Left ventricle myocardium superior (tissue), 1 donor: ENCODE data around the gene RLN3. TPM values are rescaled to one million over a fixed set of nuclear protein-coding genes. Genes with fewer than 3 reads are reported as not detected.

Experiments
- ATAC-seq: fragments of 200-7000 bp; cut with Tn5 transposase; one replicate; pipeline ENCODE4 v1.9.1; 2020; ENCODE audit warnings: mild to moderate bottlenecking, moderate library complexity
- DNase-seq: peaks from one replicate; pipeline ENCODE4 v3.0.0-alpha.2; 2020
- intact Hi-C: fragments of 100-400 bp; cut with micrococcal nuclease; formaldehyde crosslinking; loops from one replicate; pipeline ENCODE4 v1.11.0; 2022
- total RNA-seq: library from RNA; stranded (reverse); fragmentation: NEBNext Ultra II Directional; extraction: Animal tissue kit (Norgen Biotek cat#: 25700); gene quantifications from one replicate; pipeline ENCODE4 v1.2.1, GENCODE V29; 2021
- donor health status: DM: no; HTN: yes; CAD: no; lungs with severe emphysema.

Gene RLN3
- total RNA-seq, 1 donor from 2014 or later: not detected

GRCh38 chr19:14063105-14063504 is 35.2 kb downstream of the RLN3 start:
- no peak for ATAC-seq
- no peak for DNase-seq
- intact Hi-C loops: no loop called here

- intact Hi-C loops: no loop called here
Measured at GRCh38 chr19:14066134-14066533, 38.2 kb downstream of the RLN3 start.

GRCh38 chr19:14070268-14071050 is 42.5 kb downstream of the RLN3 start:
- DNase-seq: peak; percentile 70
- no peak for ATAC-seq
- intact Hi-C loops: loop anchor here (5.0 kb wide), 1 partner anchor 188 kb away; no protein-coding TSS in a partner anchor

More at GRCh38 chr19:14066134-14066533, 38.2 kb downstream of the RLN3 start:
- ATAC-seq (no peak), DNase-seq (no peak)

GRCh38 chr19:14072535-14073260 is 44.8 kb downstream of the RLN3 start, which contains the start of gene MISP3:
MISP3 (plus strand) TSS chr19:14072786; CDS start chr19:14073310, 524 bp downstream.
- ATAC-seq (peak; percentile 65), DNase-seq (peak; percentile 81)
- intact Hi-C loops: loop anchor here (5.0 kb wide), 1 partner anchor 190 kb away; no protein-coding TSS in a partner anchor

- intact Hi-C loops: loop anchor here (5.0 kb wide), 1 partner anchor 191 kb away; no protein-coding TSS in a partner anchor
- ATAC-seq (peak; percentile 46), DNase-seq (peak; percentile 90)
Measured at GRCh38 chr19:14073261-14073924, 45.4 kb downstream of the RLN3 start.

GRCh38 chr19:14073925-14074838 is 46.2 kb downstream of the RLN3 start:
- DNase-seq (no peak), ATAC-seq (peak; percentile 1)
- intact Hi-C loops: loop anchor here (5.0 kb wide), 1 partner anchor 192 kb away; no protein-coding TSS in a partner anchor

- DNase-seq: no peak
- no peak for ATAC-seq
- intact Hi-C loops: no loop called here
Measured at GRCh38 chr19:14078411-14078810, 50.5 kb downstream of the RLN3 start.

Other genes with a start within 250 kb of the RLN3 start
- gene ZSWIM4, start 232.7 kb upstream of the RLN3 start, total RNA-seq: 2.3 TPM
- 0.69 TPM for gene NANOS3, start 151.0 kb upstream of the RLN3 start, total RNA-seq
- gene BRME1, start 122.0 kb upstream of the RLN3 start, total RNA-seq: 0.72 TPM
- 19.6 TPM for gene CC2D1A, start 121.9 kb upstream of the RLN3 start, total RNA-seq
- 2.0 TPM for gene PODNL1, start 89.7 kb upstream of the RLN3 start, total RNA-seq
- gene DCAF15, start 75.6 kb upstream of the RLN3 start, total RNA-seq: 18.2 TPM
- 15.7 TPM for gene RFX1, start 21.8 kb upstream of the RLN3 start, total RNA-seq
- 5.4 TPM for gene IL27RA, start 3.6 kb downstream of the RLN3 start, total RNA-seq
- gene PALM3, start 33.9 kb downstream of the RLN3 start, total RNA-seq: not detected
- gene MISP3, start 44.6 kb downstream of the RLN3 start, total RNA-seq: 6.8 TPM
- gene C19orf67, start 57.6 kb downstream of the RLN3 start, total RNA-seq: not detected
- gene SAMD1, start 62.6 kb downstream of the RLN3 start, total RNA-seq: 58.0 TPM
- 514 TPM for gene PRKACA, start 89.6 kb downstream of the RLN3 start, total RNA-seq
- gene ASF1B, start 108.4 kb downstream of the RLN3 start, total RNA-seq: 1.6 TPM
- gene ADGRL1, start 178.0 kb downstream of the RLN3 start, total RNA-seq: 24.0 TPM